ENCODE data around the gene OR51D1.

Gene OR51D1

DNA sequence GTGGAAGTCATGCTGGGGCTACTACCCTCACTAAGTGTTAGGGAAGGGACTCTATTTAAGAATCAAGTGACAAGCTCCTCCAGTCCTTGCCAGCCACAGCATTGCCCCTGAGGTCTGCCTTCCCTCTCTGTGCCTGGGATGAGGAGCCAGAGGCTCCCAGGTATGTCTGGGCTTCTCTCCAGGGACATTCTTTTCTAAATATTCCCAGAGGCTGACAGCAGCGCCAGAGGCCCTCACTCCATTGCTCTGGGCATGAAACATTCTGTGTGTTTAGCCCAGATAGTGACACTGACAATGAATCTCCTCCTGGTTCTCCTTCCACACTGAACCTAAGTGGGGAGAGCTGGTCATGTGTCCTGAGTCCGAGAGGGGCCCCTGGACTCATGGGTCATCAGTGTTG is 8.7 kb downstream of the OR51D1 start:
- DNase-seq: no peak

DNA sequence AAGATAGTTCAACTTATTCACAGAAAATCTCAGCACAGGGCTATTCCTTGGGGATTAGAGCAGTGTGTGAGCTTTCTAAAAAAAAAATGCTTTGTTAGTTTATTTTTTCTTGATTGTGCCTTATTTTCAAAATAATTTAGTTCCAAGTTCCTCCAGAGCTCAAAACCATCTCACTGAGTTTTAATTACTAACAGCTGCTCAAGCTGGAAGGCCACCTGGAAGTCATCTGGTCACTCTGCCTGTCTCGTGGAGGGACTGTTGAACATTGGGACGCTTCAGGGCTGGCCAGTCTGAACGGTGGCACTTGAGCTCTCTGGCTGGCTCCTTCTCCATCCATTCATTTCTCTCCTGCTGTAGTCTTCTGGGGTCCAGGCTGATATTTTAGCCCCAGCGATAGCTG is 10.5 kb downstream of the OR51D1 start:
- no peak for DNase-seq

DNA sequence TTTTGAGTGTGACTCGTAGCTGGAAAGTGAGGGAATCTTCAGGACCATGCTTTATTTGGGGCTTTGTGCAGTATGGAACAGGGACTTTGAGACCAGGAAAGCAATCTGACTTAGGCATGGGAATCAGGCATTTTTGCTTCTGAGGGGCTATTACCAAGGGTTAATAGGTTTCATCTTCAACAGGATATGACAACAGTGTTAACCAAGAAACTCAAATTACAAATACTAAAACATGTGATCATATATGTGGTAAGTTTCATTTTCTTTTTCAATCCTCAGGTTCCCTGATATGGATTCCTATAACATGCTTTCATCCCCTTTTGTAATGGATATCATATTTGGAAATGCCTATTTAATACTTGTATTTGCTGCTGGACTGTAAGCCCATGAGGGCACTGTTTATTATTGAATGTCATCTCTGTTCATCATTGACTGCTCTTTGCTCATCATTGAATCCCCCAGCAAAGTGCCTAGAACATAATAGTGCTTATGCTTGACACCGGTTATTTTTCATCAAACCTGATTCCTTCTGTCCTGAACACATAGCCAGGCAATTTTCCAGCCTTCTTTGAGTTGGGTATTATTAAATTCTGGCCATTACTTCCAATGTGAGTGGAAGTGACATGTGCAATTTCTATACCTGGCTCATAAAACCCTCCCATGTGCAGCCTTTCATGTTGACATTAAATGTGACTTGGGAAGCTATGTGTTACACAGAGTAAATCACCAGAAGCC is 17.5 kb downstream of the OR51D1 start:
- no peak for DNase-seq

DNA sequence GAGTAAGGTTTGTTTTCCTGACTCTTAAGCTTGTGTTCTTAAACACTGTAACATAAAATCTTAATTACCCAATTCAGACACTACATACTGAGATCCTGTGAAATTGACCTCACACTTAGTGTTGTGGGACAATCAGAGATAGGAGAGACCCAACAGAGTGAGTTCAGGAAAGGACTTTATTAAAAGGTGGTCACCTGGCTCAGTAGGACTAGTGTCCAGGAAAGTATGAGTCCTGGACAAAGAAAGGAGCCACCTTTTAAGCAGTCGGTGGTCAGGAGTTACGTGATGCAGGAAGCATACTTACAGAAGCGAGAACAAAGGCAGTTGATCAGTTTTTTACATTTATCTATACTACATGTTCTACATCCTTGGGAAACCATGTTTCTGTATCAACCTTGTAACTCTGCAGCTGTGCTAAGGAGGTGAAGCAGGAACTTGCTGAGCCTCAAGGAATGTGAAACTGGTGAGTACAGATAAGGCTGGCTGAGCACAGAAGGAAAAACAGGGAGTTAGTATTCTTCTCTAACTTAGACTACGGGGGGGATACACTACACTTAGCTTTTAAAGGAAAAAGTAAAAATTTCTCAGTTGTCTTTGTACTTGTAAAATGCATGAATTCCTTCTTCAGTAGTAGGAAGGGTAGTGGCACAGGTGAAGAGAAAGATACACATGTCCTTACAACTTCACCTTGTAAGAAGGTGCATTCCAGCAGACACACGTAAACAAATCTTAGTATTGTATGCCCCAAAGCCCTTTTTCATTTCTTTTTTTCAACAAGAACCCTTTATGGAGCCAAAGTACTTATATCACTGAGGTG is 21.6 kb downstream of the OR51D1 start:
- DNase-seq: no peak

DNA sequence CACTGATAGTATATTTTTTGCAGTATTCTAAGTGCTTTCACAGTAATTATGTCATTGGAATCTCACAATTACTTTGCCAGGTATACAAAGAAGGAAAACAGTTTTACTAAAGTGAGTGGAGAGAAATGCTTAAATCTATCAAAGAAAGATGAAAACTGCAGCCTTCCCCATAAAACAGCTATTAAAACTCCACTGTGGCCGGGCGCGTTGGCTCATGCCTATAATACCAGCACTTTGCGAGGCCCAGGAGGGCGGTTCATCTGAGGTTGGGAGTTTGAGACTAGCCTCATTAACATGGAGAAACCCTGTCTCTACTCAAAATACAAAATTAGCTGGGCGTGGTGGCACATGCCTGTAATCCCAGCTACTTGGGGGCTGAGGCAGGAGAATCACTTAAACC is 25.6 kb downstream of the OR51D1 start:
- no peak for DNase-seq

DNA sequence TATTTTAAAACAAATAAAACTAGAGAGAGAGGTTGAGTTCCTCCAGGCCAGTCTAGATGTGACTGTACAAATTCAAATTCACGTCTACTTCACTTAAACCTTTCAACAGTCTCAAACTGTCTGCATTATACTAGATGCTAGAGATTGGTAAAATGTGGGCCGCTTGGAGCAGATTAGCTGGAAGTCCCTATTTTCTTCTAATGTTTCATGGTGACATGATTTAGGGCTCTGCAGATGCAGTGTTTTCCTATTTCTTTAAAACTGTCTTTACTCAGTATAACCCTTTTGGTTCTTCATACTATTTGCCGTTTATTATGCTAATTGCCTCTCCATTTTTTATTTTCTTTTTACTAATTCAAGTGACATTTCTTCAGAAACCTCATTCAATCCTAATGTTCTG is 26.9 kb downstream of the OR51D1 start:
- DNase-seq: no peak

DNA sequence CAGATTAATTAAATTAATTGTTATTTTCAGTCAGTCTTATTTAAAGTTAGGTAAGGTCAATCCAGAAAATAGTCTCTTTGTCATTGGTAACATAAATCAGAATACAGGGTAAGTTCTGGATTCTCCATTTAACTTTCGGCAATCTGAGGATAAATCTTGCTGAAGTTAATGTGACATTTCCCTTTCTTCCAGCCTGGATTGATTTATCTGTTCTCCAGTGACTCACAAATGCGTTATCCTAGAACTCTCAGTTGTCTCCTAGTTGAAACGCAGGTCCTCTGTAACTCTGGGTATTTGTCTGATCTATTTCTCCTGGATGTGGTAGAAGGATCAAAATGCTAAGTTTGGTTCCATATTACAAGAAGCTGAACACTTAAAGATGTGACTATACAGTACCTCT is 27.5 kb downstream of the OR51D1 start:
- DNase-seq: no peak

DNA sequence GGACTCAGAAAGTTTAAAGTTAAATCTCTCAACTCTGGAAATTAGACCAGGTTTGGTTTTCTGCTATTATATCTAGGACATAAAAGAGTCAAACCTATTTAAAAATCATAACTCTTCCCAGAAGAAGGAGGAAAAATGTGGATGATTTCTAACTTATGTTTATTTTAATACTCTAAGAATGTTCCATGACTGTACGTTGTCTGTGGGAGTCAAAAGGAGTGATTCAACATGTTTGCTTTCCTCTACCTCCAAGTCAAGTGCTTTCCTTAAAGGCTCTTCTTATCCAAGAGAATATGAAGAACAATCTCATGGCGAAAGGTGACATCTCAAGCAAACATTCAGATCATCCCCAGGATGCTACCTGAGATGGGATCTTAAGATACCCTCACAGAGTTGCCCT is 28.1 kb downstream of the OR51D1 start:
- no peak for DNase-seq

DNA sequence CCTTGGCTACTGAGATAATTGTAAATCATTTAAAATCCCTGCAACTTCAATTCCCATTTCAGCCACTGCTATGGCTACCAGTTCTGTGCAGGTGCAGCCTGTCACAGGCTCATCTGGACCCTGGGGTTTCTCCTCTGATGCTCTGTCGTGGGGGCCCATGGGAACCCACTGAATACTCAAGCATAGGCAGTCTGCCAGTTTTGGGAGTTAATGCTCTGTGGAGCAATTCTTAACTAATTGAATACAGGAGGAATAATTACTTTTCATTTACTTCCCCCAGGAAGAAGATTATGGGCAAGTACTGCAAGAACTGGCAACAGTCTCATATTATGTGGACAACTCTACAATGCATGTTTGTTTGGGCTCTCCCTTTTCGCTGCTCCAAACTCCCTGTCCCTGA is 34.5 kb downstream of the OR51D1 start:
- DNase-seq: no peak

DNA sequence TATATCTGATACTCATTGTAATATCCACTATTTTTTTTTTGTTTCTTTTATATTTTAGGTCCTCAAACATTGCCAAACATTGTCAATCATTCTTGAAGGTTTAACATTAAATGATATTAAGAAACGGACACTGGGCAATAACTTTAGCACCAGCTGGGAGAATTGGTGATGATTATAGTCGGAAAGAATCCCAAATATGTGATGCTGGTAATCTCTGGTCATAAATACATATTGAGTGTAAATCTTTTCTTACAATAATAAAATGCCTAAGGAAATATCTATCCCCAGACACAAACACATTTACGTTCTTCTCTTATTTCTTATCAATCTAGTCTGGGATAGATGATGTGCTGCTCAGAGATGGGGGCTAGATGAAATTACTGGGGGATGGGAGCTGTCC is 35.2 kb downstream of the OR51D1 start:
- DNase-seq: no peak

DNA sequence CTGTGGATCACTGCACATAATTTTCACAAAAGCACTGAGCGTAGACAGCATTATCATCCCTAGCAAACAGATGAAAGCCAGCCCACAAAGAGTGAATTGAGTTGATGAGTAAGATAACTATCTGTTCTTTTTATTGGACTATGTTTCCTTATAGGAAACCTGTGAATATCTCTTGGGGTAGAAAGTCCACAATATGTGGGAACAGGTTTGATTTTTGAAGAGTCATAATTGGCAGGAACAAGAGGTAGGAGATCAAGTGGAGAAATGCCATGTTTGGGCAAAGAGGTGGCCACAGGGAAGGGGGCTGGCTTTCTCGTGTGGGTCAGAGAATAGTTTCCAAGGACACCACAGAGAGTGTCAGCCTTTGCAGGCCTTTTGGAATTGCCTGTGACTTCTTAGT is 36.5 kb downstream of the OR51D1 start:
- no peak for DNase-seq

DNA sequence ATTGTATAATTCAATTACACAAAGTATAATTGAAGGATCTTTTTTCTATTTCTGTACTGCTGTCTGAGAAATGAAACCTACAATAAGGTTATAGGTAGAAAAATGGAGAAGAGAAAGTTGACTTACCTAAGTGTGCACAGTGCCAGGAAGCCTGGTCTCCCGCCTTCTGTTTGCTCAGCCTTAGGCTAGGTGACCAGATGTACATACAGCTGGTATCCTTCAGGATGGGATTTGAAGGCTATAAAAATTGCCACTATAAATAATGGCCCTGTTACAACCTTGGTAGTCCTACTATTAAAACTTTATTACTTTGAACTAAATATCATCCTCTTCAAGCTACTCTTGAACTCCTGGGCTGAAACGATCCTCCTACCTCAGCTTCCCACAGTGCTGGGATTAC is 40.7 kb downstream of the OR51D1 start:
- peak; percentile 90 for DNase-seq

DNA sequence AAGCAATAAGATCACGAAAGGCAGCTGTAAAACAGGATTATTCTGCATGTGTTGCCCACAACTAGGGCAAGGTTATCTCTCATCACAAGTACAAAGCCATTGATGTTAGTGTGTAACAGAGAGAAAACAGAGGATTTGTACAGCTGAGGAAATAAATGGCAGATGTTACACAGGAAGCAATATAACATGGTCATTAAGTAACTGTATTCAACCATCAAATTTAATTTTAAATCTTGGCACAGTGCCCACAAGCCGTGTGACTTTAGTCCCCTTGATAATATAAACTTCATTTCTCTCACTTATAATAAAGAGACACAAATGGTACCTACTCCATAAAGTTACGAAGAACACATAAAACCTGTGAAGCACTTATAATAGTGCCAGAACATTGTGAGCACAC is 43.1 kb downstream of the OR51D1 start:
- peak; percentile 84 for DNase-seq

DNA sequence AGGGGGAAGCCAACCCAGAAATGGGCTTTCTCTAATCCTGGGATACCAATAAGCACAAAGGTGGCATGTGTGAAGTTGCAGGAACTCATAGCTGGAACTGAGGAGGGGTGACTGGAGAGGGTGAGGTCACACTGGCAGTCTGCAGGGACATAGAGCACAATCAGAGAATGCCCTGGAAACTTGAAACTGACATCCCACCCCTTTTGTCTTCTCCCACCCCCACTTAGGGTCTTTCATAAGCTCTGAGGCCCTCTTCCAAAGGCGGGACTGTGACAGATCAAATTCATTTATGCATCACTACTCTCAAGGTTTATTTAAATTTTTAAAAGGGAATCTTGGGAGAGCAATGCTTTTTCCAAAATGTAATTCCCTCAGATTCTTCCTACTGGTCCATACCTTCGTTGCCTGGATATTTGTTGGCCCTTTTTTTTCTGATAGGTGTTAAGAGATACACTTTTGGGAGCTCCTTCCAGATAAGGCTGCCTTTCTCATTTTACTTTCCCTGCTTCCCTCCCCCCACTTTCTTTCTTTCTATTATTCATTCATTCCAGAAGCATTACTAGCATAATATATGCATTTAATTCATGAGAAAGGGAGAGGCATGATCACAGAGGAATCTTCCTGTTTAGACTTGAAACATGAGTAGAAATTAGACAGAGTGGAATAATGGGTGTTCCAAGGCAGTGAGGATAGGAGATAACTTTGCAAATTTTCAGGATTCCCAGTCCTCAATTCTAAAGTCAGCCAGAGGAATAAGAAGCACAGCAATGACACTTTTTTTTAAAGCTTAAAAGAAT is 45.5 kb downstream of the OR51D1 start:
- DNase-seq: no peak

DNA sequence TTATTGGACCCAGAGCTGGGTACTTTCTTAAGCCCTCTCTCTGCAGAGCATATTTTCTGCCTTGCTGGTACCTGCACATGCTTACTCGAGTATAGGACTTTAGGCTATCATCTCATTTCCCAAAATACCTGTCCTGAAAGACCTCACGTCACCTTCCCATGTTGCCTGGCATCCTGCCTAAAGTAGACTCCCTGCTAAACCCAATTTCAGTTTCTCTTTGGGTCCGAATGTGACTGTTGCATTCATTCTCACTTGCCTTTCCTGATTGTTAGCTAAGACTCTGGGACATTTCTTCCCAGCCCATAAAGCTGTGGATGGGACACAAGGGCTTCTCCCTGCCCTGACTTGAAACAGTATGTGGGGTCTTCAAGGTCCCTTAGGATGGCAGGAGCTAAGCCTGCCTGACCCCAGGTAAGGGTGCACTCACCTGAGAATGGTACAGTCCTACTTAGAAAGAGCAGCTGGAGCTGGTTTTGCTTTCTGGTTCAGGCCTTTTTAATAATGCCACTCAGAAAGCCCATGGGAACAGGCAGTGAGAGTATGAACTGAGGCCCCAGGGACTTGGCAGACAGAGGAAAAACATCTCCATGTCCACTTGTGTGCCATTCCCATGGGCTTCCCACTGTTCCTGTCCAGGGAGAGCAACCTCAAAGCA is 47.5 kb downstream of the OR51D1 start:
- no peak for DNase-seq
